Spinal cord (tissue), 10 donors: ENCODE measurements around the gene INSRR. TPM values are rescaled to one million over a fixed set of nuclear protein-coding genes. Genes with fewer than 3 reads are reported as not detected.

Source experiments
- DNase-seq, 6 donors: peaks; one replicate each; pipeline versions ENCODE4 v3.0.0 to v3.0.0-alpha.2; 2013 to 2015; ENCODE audit warnings: low spot score in 6 of 6, low read depth in 4 of 6
- H3K27ac ChIP-seq: one replicate; pipeline ENCODE4 v1.5.1; 2013; ENCODE audit warnings: low read depth, low read length, control low read depth
- H3K27me3 ChIP-seq: one replicate; pipeline ENCODE4 v1.6.1; 2013; ENCODE audit warnings: low read length; ENCODE audit not compliant: control insufficient read depth, insufficient read depth
- H3K36me3 ChIP-seq: one replicate; pipeline ENCODE4 v1.6.1; 2013; ENCODE audit warnings: low read length; ENCODE audit not compliant: control insufficient read depth, insufficient read depth
- H3K4me1 ChIP-seq: one replicate; pipeline ENCODE4 v1.6.1; 2013; ENCODE audit warnings: low read length; ENCODE audit not compliant: control insufficient read depth, insufficient read depth
- H3K4me3 ChIP-seq: one replicate; pipeline ENCODE4 v1.5.1; 2013; ENCODE audit warnings: low read depth, low read length, control low read depth
- H3K9me3 ChIP-seq: one replicate; pipeline ENCODE4 v1.6.1; 2013; ENCODE audit warnings: low read length; ENCODE audit not compliant: control insufficient read depth, insufficient read depth
- WGBS: methylation state at CpG from one replicate; pipeline ENCODE4 v1.1.5; 2013; ENCODE audit warnings: missing lambda C conversion rate; ENCODE audit not compliant: insufficient coverage; 5-methylcytosine and 5-hydroxymethylcytosine counted together
- polyA plus RNA-seq, 2 donors: library from polyadenylated mRNA; unstranded; fragments of 120-200 nt; gene quantifications; one replicate each; pipeline ENCODE4 v1.2.1, GENCODE V29; 2013; ENCODE audit not compliant: insufficient read length in 2 of 2
- total RNA-seq, 2 donors: library from RNA; depleted of rRNA in 1 of 2; stranded (reverse); fragments of 120-200 nt in 1 of 2; fragments of >200 nt in 1 of 2; gene quantifications; one replicate each; pipeline versions ENCODE4 v1.2.3 to v1.2.4, GENCODE V29; 2013 to 2014
- donor health status: healthy.

The INSRR gene
- total and polyA plus RNA-seq, 4 donors = 0.40 to 5.2 (median 2.0) TPM

DNA sequence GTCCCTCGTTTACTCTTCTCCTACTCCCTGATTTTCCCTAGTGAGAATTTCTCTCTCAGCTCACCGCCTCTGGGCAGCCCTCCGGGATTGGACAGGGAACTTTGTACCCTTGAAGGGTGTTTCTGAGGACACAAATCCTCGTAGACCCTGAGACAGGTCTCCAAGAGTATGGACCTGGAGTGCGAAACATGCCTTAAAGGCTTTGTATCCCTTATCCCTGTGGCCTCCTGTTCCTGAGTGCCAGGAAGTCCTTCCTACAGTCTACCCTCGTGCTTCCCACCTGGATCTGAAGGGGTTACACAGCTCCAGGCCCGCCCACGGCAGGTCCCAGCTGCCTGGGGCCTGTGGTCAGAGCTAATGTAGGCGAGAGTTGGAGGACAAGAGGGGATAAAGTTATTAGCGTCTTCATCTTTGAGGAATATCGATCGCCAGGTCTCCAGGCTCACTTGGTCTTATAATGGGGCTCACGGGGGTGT is 27.0 kb upstream of the INSRR start:
- Histone ChIP-seq H3K4me3 (no peak overlapping the region), H3K27me3 (peaks cover 34% of the 10 kb centered on the region), H3K4me1 (peaks cover 17% of the 10 kb centered on the region), H3K36me3 (no peaks in the 10 kb centered on the region), H3K27ac (no peak overlapping the region), H3K9me3 (no peaks in the 10 kb centered on the region)
- DNase-seq = no peak
- 71% methylated on average over 5 of the region's 13 CpGs for WGBS

DNA sequence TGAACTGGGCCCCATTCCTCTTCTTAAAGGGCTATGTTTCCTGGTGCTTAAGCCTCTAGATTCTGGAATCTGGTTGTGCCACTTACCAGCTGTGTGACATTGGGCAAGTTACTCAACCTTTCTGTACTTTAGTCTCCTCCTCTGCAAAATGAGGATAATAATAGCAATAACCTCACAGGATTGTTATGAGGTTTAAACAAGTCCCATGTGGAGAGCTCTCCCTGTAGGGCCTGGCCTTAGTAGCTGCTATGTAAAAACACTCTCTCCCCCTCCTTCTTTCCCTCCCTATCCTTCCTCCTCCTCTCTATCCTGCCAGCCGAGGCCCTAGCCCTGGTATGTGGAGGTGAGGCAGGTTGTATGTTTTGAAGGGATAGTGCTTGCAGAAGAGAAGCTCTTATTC is 26.4 kb upstream of the INSRR start:
- Histone ChIP-seq H3K4me3 (no peak overlapping the region), H3K27me3 (peaks cover 34% of the 10 kb centered on the region), H3K36me3 (no peaks in the 10 kb centered on the region), H3K4me1 (peaks cover 17% of the 10 kb centered on the region), H3K9me3 (no peaks in the 10 kb centered on the region), H3K27ac (no peak overlapping the region)
- no peak for DNase-seq
- WGBS = no CpG with 5 or more reads among the region's 1 CpG

- Histone ChIP-seq H3K27me3 (peaks cover 34% of the 10 kb centered on the region), H3K27ac (no peak overlapping the region), H3K4me1 (peaks cover 17% of the 10 kb centered on the region), H3K36me3 (no peaks in the 10 kb centered on the region), H3K9me3 (no peaks in the 10 kb centered on the region), H3K4me3 (no peak overlapping the region)
- 36% methylated on average over 7 of the region's 10 CpGs for WGBS
- DNase-seq = peak in 1 of 6 donors; percentile 26
Observed at GRCh38 chr1:156884560-156885184, 25.8 kb upstream of the INSRR start.

- H3K4me1 ChIP-seq = peaks cover 17% of the 10 kb centered on the region
- no peaks in the 10 kb centered on the region for H3K9me3 ChIP-seq
- peaks cover 35% of the 10 kb centered on the region for H3K27me3 ChIP-seq
- no peak overlapping the region for H3K4me3 ChIP-seq
- no peak overlapping the region for H3K27ac ChIP-seq
- H3K36me3 ChIP-seq = no peaks in the 10 kb centered on the region
- DNase-seq = no peak
- 46% methylated on average over 5 of the region's 7 CpGs for WGBS
Observed at GRCh38 chr1:156883919-156884318, 25.0 kb upstream of the INSRR start.

DNA sequence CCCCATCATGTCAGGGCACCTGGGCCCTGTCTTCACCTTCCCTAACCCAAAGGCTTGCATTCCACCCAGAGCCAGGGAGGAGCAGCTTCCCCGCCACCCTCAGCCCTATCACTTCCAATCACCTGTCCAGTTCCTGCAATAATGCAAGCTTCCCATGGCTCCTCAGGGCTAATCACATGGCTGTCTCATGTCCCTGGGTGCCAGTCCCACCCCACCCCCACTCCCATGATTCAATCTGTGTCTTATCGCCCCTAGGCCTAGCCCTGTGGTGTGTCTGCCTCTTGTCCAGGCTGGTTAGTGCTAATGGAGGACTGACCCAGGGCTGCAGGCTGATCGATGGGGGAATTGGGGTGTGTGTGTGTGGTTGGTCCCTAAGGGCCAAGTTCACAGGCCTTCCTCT is 23.6 kb upstream of the INSRR start:
- Histone ChIP-seq H3K4me1 (peaks cover 16% of the 10 kb centered on the region), H3K4me3 (no peak overlapping the region), H3K36me3 (no peaks in the 10 kb centered on the region), H3K27me3 (peaks cover 32% of the 10 kb centered on the region), H3K9me3 (no peaks in the 10 kb centered on the region), H3K27ac (no peak overlapping the region)
- WGBS = 90% methylated on average over 2 of the region's 3 CpGs
- DNase-seq = no peak

DNA sequence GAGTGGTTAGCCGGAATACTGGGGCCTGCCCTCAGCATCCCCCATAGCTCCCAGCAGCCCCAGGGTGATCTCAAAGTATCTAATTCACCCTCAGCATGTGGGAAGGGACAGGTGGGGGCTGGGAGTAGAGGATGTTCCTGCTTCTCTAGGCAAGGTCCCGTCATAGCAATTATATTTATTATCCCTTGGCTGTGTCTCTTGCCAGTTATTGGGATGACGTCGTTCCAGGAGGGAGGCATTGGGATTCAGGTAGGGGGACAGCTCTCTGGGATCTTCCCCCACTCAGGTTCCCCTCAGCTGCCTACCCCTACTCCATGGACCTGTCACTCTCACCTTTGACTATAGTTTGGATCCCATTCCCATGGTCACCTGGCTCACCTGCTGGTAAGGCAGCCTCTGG is 22.7 kb upstream of the INSRR start:
- no CpG with 5 or more reads among the region's 4 CpGs for WGBS
- no peaks in the 10 kb centered on the region for H3K36me3 ChIP-seq
- no peak for DNase-seq
- no peak overlapping the region for H3K4me3 ChIP-seq
- H3K9me3 ChIP-seq = no peaks in the 10 kb centered on the region
- H3K27ac ChIP-seq = no peak overlapping the region
- H3K27me3 ChIP-seq = peaks cover 24% of the 10 kb centered on the region
- peaks cover 11% of the 10 kb centered on the region for H3K4me1 ChIP-seq

- WGBS = 49% methylated on average over 10 of the region's 10 CpGs
- H3K4me1 ChIP-seq = peaks cover 11% of the 10 kb centered on the region
- H3K36me3 ChIP-seq = no peaks in the 10 kb centered on the region
- no peak overlapping the region for H3K27ac ChIP-seq
- no peak for DNase-seq
- no peak overlapping the region for H3K4me3 ChIP-seq
- H3K9me3 ChIP-seq = no peaks in the 10 kb centered on the region
- peaks cover 28% of the 10 kb centered on the region for H3K27me3 ChIP-seq
Observed at GRCh38 chr1:156881101-156881500, 22.2 kb upstream of the INSRR start.

DNA sequence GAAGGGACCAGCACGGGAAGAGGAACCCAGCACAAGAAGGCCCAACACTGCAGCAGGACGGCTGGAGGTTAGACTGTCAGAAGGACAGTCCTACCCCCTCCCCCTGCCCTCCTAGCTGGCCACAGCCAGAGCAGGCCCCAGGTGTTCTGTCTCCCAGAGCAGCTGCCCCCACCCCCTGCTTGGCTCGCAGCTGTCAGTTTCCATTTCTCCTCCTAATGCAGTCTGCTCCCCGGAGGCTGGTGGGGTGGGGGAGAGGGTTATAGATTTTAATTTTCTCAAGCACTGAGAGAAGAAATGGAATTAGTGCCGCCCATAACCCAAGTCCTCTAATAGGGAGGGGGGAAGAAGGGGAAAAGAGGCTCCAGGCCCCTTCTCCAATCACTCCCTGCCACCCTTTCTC is 21.6 kb upstream of the INSRR start:
- peaks cover 31% of the 10 kb centered on the region for H3K27me3 ChIP-seq
- H3K9me3 ChIP-seq = no peaks in the 10 kb centered on the region
- no peak for DNase-seq
- peaks cover 11% of the 10 kb centered on the region for H3K4me1 ChIP-seq
- WGBS = 70% methylated on average over 2 of the region's 5 CpGs
- no peak overlapping the region for H3K4me3 ChIP-seq
- no peak overlapping the region for H3K27ac ChIP-seq
- H3K36me3 ChIP-seq = no peaks in the 10 kb centered on the region

DNA sequence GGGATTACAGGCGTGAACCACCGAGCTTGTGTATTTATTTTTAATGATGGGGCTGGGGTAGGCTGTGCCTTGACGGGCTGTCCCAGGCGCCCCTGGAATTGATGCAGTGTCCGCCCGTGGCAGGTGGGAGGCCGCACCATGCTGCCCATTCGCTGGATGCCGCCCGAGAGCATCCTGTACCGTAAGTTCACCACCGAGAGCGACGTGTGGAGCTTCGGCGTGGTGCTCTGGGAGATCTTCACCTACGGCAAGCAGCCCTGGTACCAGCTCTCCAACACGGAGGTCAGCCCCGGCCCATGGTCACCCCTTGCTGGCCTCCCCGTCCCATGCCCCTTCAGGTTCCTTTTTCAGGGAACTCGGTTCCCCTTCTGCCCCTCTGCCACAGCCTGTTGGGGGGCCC is 21.0 kb upstream of the INSRR start:
- Histone ChIP-seq H3K27ac (no peak overlapping the region), H3K4me1 (peaks cover 15% of the 10 kb centered on the region), H3K9me3 (no peaks in the 10 kb centered on the region), H3K27me3 (peaks cover 28% of the 10 kb centered on the region), H3K4me3 (no peak overlapping the region), H3K36me3 (no peaks in the 10 kb centered on the region)
- no peak for DNase-seq
- 89% methylated on average over 20 of the region's 21 CpGs for WGBS

- Histone ChIP-seq H3K4me1 (peaks cover 6% of the 10 kb centered on the region), H3K36me3 (no peaks in the 10 kb centered on the region), H3K4me3 (no peak overlapping the region), H3K27me3 (peaks cover 14% of the 10 kb centered on the region), H3K9me3 (no peaks in the 10 kb centered on the region), H3K27ac (no peak overlapping the region)
- WGBS = 93% methylated on average over 3 of the region's 5 CpGs
- DNase-seq = no peak
Observed at GRCh38 chr1:156877433-156878170, 18.7 kb upstream of the INSRR start.
